Activated B cell treated with CpG ODN at 0.5 μM for 24 hours (primary cell): Measurements from ENCODE around the gene EML3. TPM values are rescaled to one million over a fixed set of nuclear protein-coding genes. Genes with fewer than 3 reads are reported as not detected.

Experiments used
- ATAC-seq: fragments of 200-7000 bp; cut with Tn5 transposase; one replicate; pipeline ENCODE4 v1.10.0; 2021; ENCODE audit warnings: low read depth, mild to moderate bottlenecking, moderate library complexity
- CTCF ChIA-PET: fragments of 350-600 bp; sonication (Branson Sonifier 250); formaldehyde crosslinking; loops from one replicate; lab custom pipeline; 2021; ENCODE audit warnings: antibody characterized with exemption; lab: Charles Lee
- POLR2A ChIA-PET: fragments of 350-600 bp; sonication (Branson Sonifier 250); formaldehyde crosslinking; loops from one replicate; lab custom pipeline; 2021; ENCODE audit warnings: antibody characterized with exemption; lab: Charles Lee
- DNase-seq: peaks from one replicate; pipeline ENCODE4 v3.0.0; 2022
- H3K27ac Mint-ChIP-seq: one replicate; pipeline ENCODE4 v1.8.0; 2020; ENCODE audit warnings: mixed read lengths
- H3K27me3 Mint-ChIP-seq: one replicate; pipeline ENCODE4 v1.8.0; 2021; ENCODE audit warnings: mixed read lengths
- H3K36me3 Mint-ChIP-seq: one replicate; pipeline ENCODE4 v1.8.0; 2021; ENCODE audit warnings: low read depth, mixed read lengths
- H3K4me1 Mint-ChIP-seq: one replicate; pipeline ENCODE4 v1.8.0; 2021; ENCODE audit warnings: mixed read lengths
- H3K4me3 Mint-ChIP-seq: one replicate; pipeline ENCODE4 v1.8.0; 2020; ENCODE audit warnings: mild to moderate bottlenecking, mixed read lengths
- H3K9me3 Mint-ChIP-seq: one replicate; pipeline ENCODE4 v1.8.0; 2020; ENCODE audit warnings: mixed read lengths
- intact Hi-C: fragments of 100-400 bp; cut with micrococcal nuclease; formaldehyde crosslinking; loops from one replicate; pipeline ENCODE4 v1.15.1; 2024
- total RNA-seq: library from RNA; stranded (reverse); gene quantifications from 2 replicates; pipeline ENCODE4 v1.2.3, GENCODE V29; 2022
- TF ChIP-seq, protein P1 (sequence below): fragments of 200-600 bp; IDR thresholded peaks from one replicate; pipeline ENCODE4 v1.8.0; 2022; ENCODE audit warnings: antibody characterized with exemption, mild to moderate bottlenecking

EML3 gene
- total RNA-seq, 1 donor from 2014 or later, result 128 TPM

DNA sequence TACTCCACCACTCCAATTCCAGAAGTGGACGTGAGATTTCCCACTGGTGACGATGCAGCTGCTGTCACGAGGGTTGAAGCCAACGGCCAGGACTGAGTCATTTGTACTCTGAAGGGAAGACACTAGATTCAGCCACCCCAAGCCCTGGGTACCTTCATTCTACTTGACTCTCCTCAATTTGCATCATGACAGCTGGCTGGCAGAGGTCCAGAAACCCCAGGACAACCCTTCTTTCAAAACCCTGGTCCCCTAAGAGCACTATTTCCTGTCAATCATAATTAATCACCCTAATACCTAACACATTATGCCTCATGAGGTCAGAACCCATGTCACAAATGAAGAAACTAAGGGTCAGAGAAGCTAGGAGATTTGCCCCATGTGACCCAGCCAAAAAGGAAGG, 4.9 kb downstream of the EML3 start:
- H3K9me3 Mint-ChIP-seq, result no peaks in the 10 kb centered on the region
- H3K4me1 Mint-ChIP-seq, result peaks cover 36% of the 10 kb centered on the region
- no peak for ATAC-seq
- peaks cover 61% of the 10 kb centered on the region for H3K36me3 Mint-ChIP-seq
- TF ChIP-seq, protein P1, sequence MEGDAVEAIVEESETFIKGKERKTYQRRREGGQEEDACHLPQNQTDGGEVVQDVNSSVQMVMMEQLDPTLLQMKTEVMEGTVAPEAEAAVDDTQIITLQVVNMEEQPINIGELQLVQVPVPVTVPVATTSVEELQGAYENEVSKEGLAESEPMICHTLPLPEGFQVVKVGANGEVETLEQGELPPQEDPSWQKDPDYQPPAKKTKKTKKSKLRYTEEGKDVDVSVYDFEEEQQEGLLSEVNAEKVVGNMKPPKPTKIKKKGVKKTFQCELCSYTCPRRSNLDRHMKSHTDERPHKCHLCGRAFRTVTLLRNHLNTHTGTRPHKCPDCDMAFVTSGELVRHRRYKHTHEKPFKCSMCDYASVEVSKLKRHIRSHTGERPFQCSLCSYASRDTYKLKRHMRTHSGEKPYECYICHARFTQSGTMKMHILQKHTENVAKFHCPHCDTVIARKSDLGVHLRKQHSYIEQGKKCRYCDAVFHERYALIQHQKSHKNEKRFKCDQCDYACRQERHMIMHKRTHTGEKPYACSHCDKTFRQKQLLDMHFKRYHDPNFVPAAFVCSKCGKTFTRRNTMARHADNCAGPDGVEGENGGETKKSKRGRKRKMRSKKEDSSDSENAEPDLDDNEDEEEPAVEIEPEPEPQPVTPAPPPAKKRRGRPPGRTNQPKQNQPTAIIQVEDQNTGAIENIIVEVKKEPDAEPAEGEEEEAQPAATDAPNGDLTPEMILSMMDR, result no peak
- ChIA-PET POLR2A (interaction anchor here (0.5 to 1.8 kb wide), 7 partner anchors 8 to 234 kb away, joined by 3 to 5 read pairs (median 3); partner anchors contain the start of genes C11orf98, CSKMT, INTS5 and TUT1), CTCF (no interaction called here)
- peak overlapping the region; percentile 41 for H3K27ac Mint-ChIP-seq
- intact Hi-C loops, result no loop called here
- H3K27me3 Mint-ChIP-seq, result no peaks in the 10 kb centered on the region
- no peak for DNase-seq
- no peak overlapping the region for H3K4me3 Mint-ChIP-seq

DNA sequence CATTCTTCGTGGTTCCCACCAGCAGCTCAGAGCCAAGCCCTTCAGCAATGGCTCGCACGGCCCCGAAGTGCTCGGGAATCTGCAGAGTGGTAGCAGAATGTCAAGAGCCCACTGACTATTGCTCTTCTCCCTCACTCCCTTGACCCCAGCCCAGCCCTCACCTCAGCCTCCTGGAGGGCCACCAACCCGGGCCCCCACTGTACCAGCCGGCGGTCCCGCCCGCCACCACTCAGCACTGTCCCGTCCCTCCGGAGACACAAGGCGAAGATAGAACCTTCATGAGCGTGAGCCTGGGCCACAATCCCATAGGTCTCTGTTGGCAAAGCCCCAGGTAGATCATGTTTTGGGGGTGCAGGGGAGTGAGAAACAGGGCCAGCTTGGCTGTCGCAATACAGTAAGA, 6.7 kb downstream of the EML3 start:
- Mint-ChIP-seq H3K27me3 (no peaks in the 10 kb centered on the region), H3K36me3 (peaks cover 59% of the 10 kb centered on the region), H3K9me3 (no peaks in the 10 kb centered on the region), H3K4me3 (no peak overlapping the region), H3K27ac (no peak overlapping the region), H3K4me1 (peaks cover 31% of the 10 kb centered on the region)
- TF ChIP-seq, protein P1, result no peak
- POLR2A ChIA-PET, result interaction anchor here (0.7 to 8.2 kb wide), 2 partner anchors 14 to 1249 kb away, joined by 3 to 246 read pairs; partner anchors contain the start of gene TUT1
- ATAC-seq (no peak), DNase-seq (no peak)
- intact Hi-C loops, result no loop called here
- CTCF ChIA-PET, result interaction anchor here (1.4 kb wide), 1 partner anchor 16 kb away, joined by 3 read pairs; the partner anchor contains the start of gene B3GAT3

DNA sequence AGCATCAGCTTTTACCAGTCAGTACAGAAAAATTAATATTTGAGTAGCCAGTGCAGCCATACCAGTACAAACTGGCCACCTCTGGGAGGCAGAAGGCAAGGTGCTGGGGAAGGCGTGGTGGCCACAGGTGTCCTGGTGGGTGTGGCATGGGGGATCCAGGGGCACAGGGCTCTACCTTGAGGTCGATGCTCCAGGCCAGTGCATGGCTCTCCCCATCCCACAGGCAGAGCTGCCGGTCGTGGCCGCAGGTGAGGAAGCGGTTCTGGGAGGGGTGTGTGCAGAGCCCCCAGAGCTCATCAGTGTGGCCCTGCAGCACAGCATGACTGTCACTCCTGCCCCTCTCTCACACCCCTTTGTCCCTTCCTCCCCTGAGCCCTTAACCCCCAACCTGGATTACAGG, 7.1 kb downstream of the EML3 start:
- ATAC-seq (no peak), DNase-seq (no peak)
- no peaks in the 10 kb centered on the region for H3K27me3 Mint-ChIP-seq
- POLR2A ChIA-PET, result interaction anchor here (0.6 to 8.2 kb wide), 3 partner anchors 13 to 89 kb away, joined by 4 to 246 read pairs (median 5); partner anchors contain the start of gene TUT1
- H3K9me3 Mint-ChIP-seq, result no peaks in the 10 kb centered on the region
- intact Hi-C loops, result no loop called here
- CTCF ChIA-PET, result interaction anchor here (1.4 kb wide), 1 partner anchor 17 kb away, joined by 3 read pairs; the partner anchor contains the start of gene B3GAT3
- H3K27ac Mint-ChIP-seq, result no peak overlapping the region
- no peak overlapping the region for H3K4me3 Mint-ChIP-seq
- TF ChIP-seq, protein P1, result no peak
- peaks cover 60% of the 10 kb centered on the region for H3K36me3 Mint-ChIP-seq
- H3K4me1 Mint-ChIP-seq, result peaks cover 30% of the 10 kb centered on the region

DNA sequence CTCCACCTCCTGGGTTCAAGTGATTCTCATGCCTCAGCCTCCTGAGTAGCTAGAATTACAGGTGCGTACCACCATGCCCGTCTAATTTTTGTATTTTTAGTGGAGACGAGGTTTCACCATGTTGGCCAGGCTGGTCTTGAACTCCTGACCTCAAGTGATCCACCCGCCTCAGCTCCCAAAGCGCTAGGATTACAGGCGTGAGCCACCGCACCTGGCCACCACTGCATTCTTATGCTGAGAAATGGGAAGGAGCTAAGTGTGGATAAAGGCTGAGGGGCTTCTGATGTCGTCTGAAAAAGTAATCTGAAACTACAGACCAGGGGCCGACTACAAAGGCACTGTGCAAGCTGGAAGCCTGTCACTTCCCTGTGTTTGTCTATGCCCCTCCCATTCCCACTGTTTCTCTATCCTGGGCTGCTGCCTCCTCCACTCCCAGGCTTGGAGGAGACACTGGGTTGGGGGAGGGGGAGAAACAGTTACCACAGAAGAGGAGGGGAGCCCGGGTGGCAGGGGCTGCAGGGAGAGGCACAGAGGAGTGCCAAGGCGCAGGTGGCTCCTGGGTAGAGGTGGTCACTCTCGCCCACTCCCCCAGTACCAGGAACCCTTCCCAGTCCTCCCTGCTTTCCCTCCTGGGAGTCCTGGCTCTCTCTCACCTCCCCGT, 8.0 kb downstream of the EML3 start:
- DNase-seq (no peak), ATAC-seq (no peak)
- POLR2A ChIA-PET, result interaction anchor here (0.9 to 8.2 kb wide), 3 partner anchors 12 to 49 kb away, joined by 3 to 246 read pairs (median 4); partner anchors contain the start of genes INTS5 and TUT1
- peaks cover 64% of the 10 kb centered on the region for H3K36me3 Mint-ChIP-seq
- TF ChIP-seq, protein P1, result no peak
- no peaks in the 10 kb centered on the region for H3K9me3 Mint-ChIP-seq
- intact Hi-C loops, result no loop called here
- peaks cover 35% of the 10 kb centered on the region for H3K4me1 Mint-ChIP-seq
- H3K4me3 Mint-ChIP-seq, result no peak overlapping the region
- H3K27ac Mint-ChIP-seq, result no peak overlapping the region
- CTCF ChIA-PET, result interaction anchor here (1.0 to 1.4 kb wide), 2 partner anchors 13 to 18 kb away, joined by 3 read pairs; partner anchors contain the start of genes B3GAT3 and TUT1
- H3K27me3 Mint-ChIP-seq, result no peaks in the 10 kb centered on the region

DNA sequence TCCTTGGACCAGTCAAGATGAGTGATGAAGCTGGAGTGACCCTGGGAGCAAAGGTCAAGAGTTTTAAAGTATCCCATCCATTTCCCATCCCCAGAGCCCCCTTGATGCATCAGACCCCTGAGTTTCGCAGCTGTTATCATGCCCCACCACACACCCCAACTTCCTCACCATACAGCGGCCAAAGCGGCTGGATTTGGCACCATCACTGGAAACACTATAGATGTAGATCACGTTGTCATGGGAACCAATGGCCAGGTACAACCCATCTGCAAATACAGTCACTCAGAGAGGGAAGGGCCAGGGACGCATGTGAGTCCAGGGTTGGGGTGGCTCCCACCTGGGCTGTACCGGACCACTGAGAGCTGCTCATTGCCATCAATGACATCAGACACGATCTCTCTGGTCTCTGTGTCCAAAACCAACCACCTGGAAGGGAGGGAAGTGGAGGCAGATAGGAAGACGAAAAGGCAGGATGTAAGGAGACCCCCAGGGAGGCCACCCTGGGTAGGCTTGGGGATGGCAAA, 8.7 kb downstream of the EML3 start:
- Mint-ChIP-seq H3K27ac (no peak overlapping the region), H3K4me1 (peaks cover 39% of the 10 kb centered on the region), H3K4me3 (peak overlapping the region; percentile 75), H3K36me3 (peaks cover 69% of the 10 kb centered on the region), H3K9me3 (peaks cover 2% of the 10 kb centered on the region), H3K27me3 (no peaks in the 10 kb centered on the region)
- ATAC-seq, result no peak
- TF ChIP-seq, protein P1, result no peak
- CTCF ChIA-PET, result interaction anchor here (1.0 kb wide), 1 partner anchor 12 kb away, joined by 3 read pairs; the partner anchor contains the start of gene TUT1
- no peak for DNase-seq
- POLR2A ChIA-PET, result interaction anchor here (0.8 to 8.2 kb wide), 4 partner anchors 7 to 68 kb away, joined by 3 to 246 read pairs (median 4); partner anchors contain the start of genes INTS5, LBHD1, TUT1 and UQCC3
- intact Hi-C loops, result loop anchor here (2.0 kb wide), 1 partner anchor 47 kb away; no protein-coding TSS in a partner anchor
